ENCODE measurements around the gene SIL1.
"Not testable (repeated sequence)": the region's sequence is repeated elsewhere in the genome, so short reads cannot be mapped to it uniquely, and the experiment has no call there.

Gene SIL1

DNA sequence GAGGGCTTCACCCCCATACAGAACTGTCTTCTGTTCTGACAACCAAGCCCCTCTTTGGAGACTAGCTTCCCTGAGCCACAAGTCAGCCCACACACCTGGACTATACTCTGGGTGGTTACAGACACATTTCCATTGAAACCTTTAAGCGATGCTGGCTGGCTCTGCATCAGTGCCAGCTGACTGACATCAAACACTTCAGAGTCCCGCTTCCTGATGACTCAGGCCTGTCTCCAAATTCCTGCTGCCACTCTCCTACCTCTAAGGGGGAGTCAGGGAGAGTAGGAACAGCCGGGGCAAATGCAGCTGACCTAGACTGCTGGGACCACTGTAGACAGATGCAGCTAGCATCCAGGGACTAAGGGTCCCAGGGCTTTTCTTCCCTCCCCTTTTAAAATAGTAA, 59.4 kb downstream of the SIL1 start:
- DNase-seq (ENCODE audit: low read depth), result no peak

DNA sequence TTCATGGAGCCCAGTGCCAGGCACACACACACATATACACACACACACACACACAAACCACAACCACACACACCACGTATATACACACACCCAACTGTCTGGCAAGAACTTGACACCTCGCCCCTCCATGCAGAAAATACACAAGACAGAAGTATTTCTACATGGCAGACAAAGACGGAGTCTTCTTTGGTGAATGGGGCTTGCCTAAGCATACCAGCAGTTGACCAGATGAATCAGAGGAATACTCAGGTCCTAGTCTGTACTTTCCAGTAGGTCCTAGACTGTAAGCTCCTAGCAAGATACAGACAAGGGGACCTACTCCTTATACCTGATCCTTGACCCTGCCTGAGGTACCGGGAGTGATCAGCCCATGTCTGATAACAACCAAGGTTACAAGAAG, 60.1 kb downstream of the SIL1 start:
- no peak for DNase-seq (ENCODE audit: low read depth)

DNA sequence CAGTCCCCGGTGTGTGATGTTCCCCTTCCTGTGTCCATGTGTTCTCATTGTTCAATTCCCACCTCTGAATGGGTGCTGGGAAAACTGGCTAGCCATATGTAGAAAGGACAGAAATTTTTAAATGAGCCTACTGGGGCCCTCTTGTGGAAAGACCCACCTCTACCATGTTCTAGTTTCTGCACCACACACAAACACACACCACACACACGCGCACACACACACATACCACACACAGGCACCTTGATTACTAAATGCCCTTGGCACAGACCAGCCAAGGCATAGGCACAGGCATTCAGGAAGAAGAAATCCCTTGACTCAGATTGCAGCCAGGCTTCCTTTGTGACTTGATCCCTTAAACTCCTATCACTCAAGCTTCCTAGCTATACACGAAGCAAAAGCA, 60.5 kb downstream of the SIL1 start:
- DNase-seq (ENCODE audit: low read depth), result no peak

- DNase-seq (ENCODE audit: low read depth), result no peak
Measured at GRCh38 chr5:139134906-139135305, 63.3 kb downstream of the SIL1 start.

DNA sequence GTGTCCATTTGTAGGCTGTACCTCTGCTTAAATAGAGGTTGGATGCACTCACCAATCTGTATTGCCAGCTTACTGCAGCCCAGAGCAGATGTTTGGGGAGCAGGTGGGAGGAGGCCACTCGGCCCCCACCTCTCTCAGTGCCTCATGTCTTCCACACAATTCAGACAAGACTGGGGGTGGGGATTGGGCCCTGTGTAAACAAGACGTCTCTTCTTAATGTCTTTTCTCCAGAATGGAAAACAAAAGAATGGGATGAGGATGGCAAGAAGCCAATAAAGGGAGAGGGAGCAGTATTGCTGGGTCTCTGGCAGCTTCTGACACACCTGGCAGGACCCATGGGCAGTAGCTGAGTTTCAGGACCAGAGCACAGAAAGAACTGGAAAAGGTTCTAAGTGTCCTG, 64.9 kb downstream of the SIL1 start:
- no peak for DNase-seq (ENCODE audit: low read depth)

DNA sequence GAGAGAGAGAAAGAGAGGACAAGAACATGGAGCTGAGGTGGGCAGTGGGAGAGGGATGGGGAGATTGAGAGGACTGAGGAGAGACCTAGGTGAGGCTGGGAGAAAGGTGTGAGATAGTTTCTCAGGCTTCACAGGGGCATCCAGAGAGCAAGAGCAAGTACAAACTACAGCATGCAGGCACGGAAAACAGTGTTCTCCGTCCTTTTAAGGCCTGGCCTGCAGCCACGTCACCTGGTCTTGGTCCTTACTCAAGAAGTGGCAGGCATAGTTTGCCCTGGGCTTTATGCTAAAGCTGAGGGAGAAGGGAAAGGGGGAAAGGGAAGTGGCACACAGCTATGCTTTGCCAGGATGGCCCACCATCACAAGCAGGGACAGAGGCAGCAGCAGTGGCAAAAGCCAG, 65.7 kb downstream of the SIL1 start:
- no peak for DNase-seq (ENCODE audit: low read depth)

GRCh38 chr5:139131921-139132432, 66.2 kb downstream of the SIL1 start:
- no peak for DNase-seq (ENCODE audit: low read depth)

DNA sequence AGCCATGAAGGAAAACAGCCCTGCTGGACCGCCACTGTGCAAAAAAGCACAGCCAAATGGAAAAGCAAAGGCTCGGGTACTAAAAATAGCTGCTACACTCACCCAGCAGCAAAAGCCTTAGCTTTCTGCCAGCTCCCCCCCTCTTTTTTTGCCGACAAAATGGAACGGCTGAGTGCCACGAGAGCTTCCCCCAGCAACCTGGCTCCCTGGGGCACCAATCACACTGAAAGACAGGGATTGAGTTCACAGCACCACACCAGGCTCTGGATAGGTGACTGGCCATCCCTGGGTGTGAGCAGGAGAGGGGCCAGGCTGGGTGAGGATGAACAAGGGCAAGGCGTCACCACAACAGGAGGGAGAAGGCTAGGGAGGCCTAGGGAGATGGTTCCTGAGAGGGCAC, 66.7 kb downstream of the SIL1 start:
- DNase-seq (ENCODE audit: low read depth), result no peak

GRCh38 chr5:139131062-139131461, 67.1 kb downstream of the SIL1 start:
- DNase-seq (ENCODE audit: low read depth), result no peak

DNA sequence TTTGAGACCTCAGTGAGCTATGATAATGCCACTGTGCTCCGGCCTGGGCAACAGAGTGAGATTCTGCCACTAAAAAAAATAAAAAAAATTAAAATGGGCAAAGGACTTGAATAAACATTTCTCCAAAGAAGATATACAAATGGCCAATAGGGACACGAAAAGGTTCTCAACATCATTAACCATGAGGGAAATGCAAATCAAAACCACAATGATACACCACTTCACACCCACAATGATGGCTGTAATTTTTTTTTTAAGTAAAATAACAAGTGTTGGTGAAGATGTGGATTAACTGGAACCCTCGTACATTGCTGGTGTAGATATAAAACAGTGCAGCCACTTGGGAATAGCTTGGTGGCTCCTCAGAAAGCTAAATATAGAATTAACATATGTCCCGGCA, 68.0 kb downstream of the SIL1 start:
- DNase-seq (ENCODE audit: low read depth), result no peak

- no peak for DNase-seq (ENCODE audit: low read depth)
Measured at GRCh38 chr5:139126711-139127111, 71.5 kb downstream of the SIL1 start.

GRCh38 chr5:139125991-139126390, 72.2 kb downstream of the SIL1 start:
- no peak for DNase-seq (ENCODE audit: low read depth)

DNA sequence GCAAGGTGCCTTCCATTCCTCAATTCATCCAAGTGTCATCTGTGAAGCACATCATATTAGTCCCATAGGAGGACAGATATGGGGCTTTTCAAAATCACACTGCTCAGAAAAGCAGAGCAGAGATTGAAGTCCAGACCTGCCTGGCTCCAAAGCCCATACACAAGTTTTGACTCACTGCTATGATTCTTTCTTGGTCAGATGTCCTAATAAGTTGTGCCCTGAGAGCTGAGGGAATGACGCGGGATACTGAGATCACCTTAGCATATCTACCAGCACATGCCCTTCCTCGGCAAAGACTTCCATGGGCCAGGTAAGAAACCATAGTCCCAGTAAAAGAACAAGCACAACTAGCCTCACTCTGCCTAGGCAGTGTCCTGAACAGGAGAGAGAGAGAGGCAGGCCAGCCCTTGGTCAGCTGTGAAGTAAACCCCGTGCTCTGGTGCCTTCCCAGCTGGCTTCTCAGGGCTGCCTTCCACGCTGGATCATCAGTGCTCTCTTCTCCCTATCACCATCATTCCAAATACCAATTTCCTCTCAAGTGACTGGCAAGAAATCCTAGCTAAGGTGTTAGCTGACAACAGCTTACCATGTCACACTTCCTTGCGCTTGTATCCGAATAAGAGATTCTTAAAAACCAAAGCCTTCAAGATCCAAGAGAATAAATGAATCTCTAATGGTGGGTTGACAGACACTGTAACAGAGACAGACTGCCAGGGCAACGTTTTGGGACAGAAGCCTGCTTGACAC, 73.2 kb downstream of the SIL1 start:
- no peak for DNase-seq (ENCODE audit: low read depth)

- no peak for DNase-seq (ENCODE audit: low read depth)
Measured at GRCh38 chr5:139121120-139121519, 77.0 kb downstream of the SIL1 start.

DNA sequence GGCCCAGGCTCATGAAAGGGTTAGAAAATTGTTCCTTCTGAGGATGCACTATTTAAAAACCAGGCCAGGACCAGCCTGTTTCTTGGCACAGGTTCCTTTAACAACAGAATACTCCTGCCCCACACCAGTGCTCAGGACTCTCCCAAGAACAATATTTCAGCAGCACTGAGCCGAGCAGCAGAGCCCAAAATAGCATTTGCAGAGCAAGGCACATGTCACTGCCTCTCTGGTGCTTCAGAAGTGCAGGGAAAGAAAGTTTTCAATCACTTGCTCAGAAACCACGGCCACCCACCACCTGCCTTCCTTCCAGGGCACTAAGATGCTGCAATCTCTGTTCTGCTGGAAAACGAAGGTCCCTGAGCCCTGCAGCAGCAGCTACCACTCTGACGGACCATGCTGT, 77.6 kb downstream of the SIL1 start:
- DNase-seq (ENCODE audit: low read depth), result no peak

- DNase-seq (ENCODE audit: low read depth), result no peak
Measured at GRCh38 chr5:139118804-139119203, 79.4 kb downstream of the SIL1 start.

GRCh38 chr5:139117342-139117884, 80.8 kb downstream of the SIL1 start:
- DNase-seq (ENCODE audit: low read depth), result no peak

GRCh38 chr5:139116100-139116655, 82.0 kb downstream of the SIL1 start:
- DNase-seq (ENCODE audit: low read depth), result no peak

GRCh38 chr5:139113892-139114291, 84.3 kb downstream of the SIL1 start:
- no peak for DNase-seq (ENCODE audit: low read depth)

GRCh38 chr5:139112362-139112761, 85.8 kb downstream of the SIL1 start:
- DNase-seq (ENCODE audit: low read depth), result not testable (repeated sequence)

DNA sequence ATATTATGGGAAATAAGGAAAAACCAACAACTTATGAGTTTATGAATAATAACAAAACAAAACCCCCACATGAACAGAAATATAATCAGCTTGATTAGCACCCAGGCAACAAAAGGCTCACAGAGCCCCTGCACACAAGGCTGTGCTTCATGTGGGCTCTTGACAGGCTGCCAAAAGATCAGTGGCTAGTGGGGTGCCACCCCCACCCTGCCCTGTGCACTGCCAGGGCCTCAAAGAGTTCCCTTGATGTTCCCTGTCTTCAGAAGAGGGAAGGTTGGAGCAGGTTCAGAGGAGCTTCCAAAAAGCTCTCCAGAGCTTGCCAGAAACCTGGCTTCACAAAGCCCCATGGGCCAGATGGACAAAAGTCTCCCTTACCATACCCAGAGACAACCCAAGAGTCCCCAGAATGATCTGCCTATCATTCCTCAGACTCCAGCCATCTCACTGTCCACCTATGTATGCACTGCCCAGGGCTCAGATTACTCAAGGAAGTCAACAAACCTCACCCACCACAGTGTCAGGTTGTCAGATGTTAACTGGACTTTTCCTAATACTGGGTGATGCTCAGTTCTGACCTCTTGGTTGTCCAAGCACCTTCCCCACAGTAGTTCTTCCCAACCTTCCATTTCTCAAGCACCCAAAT, 87.5 kb downstream of the SIL1 start:
- no peak for DNase-seq (ENCODE audit: low read depth)

- peak; percentile 28 for DNase-seq (ENCODE audit: low read depth)
Measured at GRCh38 chr5:139108063-139108824, 89.9 kb downstream of the SIL1 start.
